DMS 273 (cell line): Measurements from ENCODE around the gene SRD5A1.

Experiments used
- DNase-seq: peaks from one replicate; lab custom pipeline; 2025; ENCODE audit not compliant: unreplicated experiment; lab: John Stamatoyannopoulos, UW

SRD5A1 gene

DNA sequence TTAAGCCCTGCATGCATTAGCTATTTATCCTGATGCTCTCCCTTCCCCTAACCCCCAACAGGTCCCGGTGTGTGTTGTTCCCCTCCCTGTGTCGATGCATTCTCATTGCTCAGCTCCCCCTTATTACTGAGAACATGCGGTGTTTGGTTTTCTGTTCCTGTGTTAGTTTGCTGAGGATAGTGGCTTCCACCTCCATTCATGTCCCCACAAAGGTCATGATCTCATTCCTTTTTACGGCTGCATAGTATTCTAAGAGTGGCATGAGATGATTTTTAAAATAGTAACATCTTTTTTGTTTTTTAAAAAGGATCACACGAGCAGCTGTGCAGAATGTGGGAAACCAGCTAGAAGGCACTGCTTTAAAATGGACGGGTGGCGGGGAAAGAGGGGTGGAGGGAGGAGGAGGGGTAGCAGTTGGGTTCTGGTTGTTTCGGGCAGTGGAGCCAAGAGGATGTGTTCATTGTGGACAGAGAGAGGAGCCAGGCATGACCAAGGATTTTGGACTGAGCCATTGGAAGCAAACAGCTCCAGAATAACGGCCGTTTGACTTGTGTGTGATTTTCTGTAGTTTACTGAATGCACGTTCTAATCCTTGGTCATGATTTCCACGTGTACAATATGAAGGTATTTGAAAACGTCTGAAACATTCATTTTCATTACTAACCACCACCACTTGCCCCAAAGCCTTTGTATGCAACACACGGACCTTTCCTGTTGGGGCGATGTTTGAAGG, 78.3 kb downstream of the SRD5A1 start:
- DNase-seq = no peak

DNA sequence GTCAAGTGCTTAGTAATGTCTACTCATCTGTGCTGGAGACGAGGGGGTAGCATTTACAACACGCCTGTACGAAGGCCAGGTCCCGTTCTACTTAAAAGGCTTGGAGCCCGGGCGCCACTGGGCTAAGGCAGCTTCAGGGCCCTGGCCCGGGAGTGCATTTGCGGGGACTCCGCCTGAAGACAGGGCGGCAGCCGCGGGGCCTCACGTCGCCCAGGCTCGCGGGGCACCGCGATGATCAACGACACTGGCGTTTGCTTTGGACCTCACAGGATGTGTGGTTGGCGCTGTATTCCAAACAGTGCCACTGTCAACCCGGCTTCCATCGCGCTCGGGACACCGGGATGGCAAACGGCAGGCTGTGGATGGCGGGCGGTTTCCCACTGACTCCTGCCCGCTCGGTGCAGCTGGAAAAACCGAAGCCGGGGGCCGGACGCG, 78.9 kb downstream of the SRD5A1 start:
- peak; percentile 81 for DNase-seq

DNA sequence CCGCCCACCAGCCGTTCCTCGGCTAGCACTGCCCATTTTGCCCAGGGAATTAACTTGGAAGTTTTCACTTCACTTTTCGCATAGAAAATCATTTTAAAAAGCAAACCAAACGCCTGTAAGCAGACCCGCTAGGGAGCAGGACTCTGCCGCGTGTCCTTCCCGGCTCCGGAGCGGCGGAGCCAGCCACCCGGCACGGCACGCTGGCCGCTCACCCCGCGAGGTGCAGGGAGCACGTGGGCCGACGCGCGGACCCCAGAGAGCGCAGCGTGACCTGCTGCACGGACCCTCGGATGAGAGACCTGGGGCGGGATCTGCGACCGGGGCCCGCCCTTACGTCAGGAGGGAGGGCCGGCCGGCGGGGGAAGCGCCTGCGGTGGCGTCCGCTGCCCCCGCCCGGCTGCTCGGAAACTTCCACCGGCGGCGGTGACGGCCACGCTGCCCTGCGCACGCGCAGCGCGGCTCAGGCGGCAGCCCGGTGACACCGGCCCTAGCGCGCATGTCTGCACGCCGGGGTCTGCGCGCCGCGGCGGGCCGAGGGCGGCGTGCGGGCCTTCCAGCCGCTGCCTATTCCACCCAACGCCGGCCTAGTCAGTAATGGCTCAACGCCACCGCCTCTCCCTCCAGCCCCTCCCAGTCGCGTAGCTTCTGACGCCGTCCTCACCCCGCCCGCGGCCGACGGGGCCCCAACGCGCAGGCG, 79.5 kb downstream of the SRD5A1 start:
- DNase-seq = peak; percentile 99

DNA sequence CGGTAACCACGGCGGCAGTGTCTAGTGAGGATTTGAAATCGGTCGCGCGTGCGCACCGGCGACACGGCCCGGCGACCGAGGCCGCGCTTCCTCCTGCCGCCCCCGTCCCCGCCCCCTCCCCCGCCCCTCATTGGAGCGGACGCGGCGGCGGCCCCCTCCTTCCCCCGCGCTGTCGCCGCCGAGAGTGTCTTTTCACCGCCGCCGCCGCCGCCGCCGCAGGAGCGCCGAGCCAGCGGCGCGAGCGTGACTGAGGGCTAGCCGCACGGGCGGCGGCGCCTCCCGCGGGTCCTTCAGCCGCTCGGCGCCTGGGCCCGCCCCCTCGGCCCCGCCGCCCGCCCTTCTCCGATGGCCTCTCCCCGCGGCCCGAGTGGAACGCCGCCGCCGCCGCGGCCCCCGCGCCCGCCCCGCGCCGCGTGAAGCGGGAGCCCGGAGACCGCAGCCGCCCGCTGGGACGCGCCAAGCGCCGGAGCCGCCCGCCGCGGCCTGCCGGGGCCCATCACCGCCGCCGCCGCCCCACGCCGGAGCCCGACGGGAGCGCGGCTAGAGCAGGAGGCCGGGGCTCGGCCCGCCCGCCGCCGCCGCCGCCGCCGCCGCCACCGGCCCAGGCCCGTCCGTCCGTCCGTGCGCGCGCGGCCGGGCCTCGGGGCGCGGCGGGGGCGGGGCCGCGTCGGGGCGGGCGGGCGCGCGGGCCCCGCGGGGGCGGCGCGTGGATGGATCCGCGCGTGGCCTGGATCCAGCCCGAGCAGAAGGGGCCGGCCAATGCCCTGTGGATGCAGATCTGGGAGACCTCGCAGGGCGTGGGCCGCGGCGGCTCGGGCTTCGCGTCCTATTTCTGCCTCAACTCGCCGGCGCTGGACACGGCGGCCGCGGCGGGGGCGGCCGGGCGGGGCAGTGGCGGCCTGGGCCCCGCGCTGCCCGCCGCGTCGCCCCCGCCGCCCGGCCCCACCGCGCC, 80.3 kb downstream of the SRD5A1 start, which contains the start of gene TENT4A:
TENT4A (plus strand) TSS at position 159 of the 952 bp plus-strand sequence; CDS start at position 711, 552 bp downstream.
- DNase-seq = peak; percentile 73

DNA sequence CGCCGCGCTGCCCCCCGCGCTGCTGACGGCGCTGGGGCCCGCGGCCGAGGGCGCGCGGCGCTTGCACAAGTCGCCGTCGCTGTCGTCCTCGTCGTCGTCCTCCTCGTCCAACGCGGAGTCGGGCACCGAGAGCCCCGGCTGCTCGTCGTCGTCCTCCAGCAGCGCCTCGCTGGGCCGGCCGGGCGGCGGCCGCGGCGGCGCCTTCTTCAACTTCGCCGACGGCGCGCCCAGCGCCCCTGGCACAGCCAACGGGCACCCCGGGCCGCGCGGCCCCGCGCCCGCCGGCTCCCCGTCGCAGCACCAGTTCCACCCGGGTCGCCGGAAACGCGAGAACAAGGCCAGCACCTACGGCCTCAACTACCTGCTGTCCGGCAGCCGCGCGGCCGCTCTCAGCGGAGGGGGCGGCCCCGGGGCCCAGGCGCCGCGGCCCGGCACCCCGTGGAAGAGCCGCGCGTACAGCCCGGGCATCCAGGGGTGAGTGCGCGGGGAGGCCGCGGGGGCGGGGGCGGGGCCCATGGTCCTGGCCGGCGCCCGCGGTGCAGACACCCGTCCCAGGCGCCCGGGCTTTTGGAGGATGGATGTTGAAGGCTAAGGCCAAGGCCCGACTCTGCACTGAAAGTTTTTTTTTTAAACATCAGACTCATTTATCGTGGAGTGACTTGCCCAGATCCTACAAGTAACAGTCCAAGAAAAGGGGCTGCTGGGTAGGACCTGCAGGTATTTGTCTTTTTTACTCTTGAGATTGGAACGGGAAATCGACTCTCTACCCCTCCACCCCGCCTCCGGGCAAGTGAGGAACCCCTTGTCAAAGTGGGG, 81.2 kb downstream of the SRD5A1 start:
- peak; percentile 58 for DNase-seq

DNA sequence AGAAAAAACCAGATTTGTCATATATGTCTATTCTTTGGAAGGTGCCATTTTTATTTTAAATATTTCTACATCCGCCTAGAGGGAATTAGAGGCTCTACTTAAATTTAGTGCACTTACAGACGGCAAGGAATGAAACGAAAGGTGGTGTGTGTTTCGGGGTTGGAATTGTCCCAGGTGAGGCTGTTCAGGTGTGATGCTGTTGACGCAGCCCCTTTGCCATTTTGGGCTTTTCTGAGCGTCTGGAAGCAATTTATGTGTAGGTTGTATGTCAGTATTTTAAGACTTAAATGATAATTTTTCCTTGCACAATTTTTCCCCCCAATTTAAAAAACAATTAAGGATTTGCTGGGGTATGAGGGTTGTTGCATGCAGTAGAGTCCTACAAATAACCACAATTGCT, 82.0 kb downstream of the SRD5A1 start:
- no peak for DNase-seq

DNA sequence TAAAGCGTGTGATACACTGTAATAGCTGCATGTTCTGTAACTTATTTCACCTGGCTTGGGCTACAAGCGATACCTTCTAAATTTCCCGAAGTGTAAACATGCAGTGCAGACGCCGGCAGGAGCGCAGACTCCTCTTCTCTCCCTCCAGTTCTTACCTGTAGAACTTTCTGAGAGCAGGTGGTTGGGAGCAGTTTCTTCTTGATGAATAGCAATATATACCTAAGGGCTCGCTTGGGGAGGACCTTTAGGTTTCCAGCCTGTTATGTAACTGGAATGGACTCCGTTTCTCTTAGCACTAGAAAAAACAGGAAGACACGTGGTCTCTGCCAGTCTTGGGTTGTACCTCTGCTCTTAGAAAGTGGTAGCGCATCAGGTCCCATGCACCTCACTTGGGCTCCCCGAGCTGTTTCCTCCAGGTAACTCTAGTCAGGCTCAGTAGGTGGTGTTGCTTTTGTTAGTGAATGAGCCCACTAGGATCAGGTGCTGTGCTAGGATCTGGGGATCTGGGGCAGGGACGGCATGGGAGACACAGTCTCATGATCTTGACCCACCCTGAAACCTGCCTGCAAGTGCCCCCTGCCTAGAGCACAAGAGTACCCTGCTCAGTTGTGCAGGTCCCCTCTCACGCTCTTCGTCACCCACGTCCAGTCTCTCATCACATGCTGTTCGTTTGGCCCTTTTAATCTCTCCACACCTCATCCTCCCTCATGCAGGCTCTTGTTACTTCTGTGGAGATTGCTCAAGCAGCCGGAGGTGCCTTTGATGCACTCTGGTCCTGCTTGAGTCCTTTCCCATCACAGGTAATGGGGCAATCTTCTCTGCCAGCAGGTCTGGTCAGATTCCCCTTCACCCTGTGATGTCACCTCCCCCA, 82.8 kb downstream of the SRD5A1 start:
- DNase-seq = peak; percentile 16

DNA sequence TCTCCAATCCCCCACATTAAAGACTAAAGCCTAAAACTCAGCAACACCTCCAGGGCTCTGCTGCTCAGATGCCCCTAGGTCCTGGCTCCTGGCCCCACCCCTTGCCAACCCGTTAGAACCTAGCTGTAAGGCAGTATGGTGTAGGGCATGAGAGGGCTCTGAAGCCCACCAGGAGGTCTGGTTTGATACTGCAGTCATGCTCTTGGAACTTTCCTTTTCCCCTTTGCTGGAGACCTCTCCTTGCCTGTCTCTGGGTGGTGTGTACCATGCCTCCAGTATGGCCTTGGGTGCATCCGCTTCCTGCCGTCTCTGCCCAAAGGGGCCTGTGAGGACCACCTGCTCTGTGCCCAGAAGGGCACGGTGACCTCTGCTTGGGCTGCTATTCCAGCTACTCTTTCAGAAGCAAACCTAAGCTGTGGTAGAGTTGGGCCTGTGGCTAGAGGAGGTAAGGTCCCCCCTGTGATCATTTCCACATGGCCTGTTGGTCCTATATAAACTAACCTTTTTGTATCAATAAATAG, 83.4 kb downstream of the SRD5A1 start:
- no peak for DNase-seq

DNA sequence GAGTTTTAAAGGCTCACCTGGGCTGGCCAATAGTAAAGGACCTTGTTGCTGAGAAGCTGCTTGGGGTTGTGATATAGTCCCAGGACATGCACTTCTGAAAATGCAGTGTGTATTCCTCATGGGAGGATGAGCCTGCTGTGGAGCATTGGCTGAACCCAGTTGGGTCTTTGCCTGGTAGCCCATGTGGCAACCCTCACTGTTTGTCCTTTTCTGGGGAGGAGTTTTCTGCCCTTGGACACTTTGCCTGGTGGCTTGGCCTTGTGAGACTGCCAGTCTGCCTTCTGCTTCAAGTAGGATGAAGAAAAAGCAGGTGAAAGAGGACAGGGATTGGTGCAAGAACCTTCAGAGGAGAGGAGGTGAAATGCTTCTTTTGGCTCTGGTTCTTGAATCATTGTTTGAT, 84.0 kb downstream of the SRD5A1 start:
- DNase-seq = no peak

DNA sequence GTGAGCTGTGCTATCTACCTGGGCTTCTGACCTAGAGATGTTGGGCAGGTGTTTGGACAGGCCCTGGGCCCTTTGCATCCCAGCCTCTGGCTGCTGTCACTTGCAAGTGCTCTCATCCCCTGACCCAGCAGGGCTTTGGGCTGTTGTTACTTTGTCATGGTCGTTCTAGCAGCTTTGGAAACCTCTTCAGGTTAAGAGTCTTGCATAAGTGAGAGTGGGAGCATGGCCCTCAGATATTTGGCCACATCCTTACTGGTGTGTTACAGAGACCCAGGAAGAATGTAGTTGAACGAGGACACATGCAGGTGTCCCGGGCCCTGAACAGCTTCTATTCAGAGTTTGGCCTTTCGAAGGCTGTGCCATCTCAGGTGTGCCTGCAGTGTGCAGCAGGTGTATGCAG, 84.4 kb downstream of the SRD5A1 start:
- DNase-seq = no peak

DNA sequence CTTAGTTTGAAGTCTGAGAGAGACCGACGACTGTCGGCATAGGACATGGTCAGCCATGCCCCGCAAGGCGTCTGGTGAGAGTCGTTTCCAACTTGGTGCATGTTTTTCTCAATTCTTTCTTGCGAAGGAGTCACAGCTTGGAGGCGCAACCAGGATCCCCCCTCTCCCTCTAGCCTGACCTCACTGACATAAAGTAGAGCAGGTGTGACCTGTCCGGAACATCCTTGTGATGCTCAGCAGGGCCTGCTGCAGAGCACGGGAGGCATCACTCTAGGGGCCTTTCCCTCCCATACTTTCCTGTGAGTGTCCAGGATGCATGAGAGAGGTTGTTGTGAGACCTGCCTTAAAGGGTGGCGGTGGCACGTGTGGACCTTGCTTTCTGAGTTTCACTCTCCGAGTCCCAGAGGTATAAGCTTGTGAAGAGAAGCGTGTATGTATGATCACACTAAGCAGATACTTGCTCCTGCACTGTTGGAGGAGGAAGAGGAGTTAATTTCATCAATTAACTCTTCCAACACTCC, 85.0 kb downstream of the SRD5A1 start:
- DNase-seq = no peak

DNA sequence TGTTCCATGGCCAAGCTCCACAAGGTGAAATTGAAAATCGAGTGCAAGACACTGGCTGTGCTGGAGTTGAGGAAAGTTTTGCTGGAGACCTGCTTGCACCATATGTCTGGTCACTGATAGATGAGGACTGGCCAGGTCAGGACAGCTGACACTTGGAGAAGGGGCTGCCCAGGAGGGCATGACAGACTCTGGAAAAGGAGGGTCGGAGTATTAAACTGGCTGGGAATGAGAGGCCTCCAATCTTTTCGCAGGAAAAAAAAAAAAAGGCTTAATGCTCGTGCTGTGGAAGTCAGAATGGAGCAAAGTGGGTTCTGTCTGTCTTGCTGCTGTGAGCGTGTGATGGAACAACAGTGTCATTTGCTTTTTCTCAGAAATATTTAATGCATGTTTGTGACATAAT, 85.5 kb downstream of the SRD5A1 start:
- no peak for DNase-seq

DNA sequence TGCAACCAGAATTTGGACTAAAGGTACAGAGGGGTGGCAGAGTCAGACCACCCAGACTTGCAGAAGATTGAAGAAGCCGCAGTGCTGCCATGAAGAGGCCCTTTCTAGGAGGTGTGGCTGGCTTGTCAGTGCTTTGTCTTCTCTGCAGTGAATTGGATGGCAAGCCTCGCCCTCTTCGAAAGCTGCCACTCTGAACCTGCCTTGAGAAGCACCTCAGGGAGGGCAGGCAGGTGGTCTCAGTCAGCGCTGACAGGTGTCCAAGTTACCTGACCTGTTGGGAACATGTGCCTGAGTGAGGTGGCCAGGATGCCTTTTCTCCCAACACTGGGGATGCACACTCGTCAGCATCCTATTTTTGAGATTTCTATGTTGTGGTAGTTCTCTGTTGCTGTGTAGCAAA, 86.2 kb downstream of the SRD5A1 start:
- DNase-seq = no peak

DNA sequence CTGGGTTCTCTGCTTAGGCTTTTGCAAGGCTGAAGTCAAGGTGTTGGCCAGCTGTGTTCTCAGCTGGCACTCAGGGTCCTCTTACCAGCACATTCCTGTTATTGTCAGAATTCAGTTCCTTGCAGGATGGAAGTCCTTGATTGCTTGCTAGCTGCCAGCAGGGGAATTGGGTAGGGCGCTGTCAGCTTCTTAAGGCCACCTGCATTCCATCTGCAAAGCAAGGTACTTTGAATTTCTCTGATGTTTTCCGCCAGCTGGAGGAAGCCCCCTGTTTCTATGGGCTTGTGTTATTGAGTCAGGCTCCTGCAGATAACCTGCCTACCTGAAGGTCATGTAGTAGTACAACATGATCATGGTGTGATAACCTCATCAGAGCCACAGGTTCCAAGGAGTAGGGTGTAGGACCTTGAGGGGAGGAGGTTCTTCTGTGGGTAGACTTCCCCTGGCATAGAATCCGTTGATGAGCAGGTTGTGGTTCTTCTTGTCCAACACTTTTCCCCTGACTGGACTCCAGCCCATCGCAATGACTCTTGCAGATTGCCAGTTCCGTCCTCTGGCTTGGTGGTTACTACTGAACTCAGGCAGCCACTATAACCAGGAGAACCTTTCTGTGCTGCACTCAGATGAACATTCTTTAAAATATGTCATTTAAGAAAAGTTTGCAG, 86.8 kb downstream of the SRD5A1 start:
- no peak for DNase-seq

DNA sequence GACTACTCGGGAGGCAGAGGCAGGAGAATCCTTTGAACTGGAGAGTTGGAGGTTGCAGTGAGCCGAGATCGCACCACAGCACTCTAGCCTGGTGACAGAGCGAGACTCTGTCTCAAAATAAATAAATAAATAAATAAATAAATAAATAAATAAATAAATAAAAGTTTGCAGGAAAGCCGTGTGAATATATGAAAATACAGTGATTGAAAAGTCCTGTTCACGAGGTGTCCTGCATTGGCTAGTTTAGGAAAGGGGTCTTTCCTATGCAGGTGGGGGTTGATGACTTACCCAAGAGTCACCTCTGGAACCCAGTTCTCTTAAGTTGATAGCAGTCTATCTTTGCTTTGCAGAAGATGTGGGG, 87.3 kb downstream of the SRD5A1 start:
- DNase-seq = no peak

DNA sequence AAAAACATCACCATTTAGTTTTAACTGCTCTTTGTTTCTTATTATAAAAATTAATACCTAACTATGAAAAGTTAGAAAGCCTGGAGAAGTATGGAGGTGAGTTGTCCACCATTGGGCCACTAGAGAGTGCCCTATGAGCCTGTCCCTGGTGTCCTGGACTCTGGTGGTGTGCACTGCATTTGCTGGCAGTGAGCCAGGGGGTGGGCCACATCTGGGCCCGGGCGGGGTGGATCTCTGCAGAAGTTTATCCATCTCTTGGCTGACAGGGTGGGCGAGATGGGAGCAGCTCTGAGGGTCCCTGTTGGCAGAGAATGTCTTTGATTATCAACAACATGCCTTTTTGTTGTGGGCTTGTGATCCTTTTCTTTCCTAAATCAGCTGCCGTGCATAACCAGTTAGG, 88.2 kb downstream of the SRD5A1 start:
- DNase-seq = peak; percentile 22

DNA sequence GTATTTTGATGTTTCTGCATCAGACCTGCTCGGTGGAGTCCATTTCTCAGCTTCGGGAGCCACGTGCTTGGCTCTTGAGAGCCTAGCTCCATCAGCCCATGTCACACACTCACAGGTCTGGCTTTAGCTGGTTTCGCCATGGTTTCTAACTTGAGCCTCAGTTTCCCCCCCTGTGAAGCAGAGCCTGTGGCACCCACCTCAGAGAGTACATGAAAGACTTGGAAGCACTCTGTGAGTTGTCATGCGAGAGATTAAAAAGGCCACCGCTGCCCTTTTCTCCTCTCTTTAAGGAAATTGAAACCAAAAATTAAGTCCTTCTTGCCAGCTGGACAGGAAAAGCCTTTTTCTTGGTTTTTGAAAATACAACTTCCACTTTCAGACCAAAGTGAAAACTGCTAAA, 88.8 kb downstream of the SRD5A1 start:
- no peak for DNase-seq

DNA sequence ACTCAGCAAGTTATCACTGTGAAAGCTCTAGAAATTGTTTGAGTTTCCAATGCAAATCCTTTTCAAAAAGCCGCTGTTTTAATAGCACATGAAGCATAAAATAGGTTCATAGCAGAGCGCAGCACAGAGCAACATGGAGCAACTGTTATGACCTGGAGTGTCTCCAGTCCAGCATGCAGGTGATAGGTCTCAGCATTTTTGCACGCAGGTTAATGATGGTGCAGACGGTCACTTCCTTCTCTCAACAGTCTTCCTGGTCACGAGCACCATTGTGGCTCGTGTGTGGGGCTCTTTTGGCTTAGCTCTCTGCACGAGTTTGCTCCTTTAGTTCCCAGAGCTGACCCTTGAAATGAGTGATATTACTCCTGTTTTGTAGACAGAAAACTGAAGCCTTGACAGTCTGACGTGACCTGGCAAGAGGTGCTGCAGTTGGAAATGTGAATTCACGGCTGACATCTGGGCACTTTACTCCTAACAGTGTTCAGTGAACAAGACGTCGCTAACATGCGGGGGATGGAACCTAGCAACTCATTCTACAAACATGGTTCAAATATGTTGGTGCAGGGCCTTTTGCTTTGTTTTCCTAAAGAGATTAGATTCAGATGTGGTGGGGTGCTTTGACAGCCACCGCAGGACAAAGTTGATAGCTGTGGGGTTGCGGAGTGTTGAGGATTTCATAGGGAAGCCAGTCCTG, 90.0 kb downstream of the SRD5A1 start:
- DNase-seq = no peak
